ENCODE data around the gene KBTBD12.

KBTBD12 gene

GRCh38 chr3:127953091-127954035, 38.3 kb downstream of the KBTBD12 start:
- DNase-seq (ENCODE audit: low read depth): peak; percentile 46
- no peak overlapping the region for H3K4me3 ChIP-seq (ENCODE audit: low read length)
- TF ChIP-seq, protein P1, sequence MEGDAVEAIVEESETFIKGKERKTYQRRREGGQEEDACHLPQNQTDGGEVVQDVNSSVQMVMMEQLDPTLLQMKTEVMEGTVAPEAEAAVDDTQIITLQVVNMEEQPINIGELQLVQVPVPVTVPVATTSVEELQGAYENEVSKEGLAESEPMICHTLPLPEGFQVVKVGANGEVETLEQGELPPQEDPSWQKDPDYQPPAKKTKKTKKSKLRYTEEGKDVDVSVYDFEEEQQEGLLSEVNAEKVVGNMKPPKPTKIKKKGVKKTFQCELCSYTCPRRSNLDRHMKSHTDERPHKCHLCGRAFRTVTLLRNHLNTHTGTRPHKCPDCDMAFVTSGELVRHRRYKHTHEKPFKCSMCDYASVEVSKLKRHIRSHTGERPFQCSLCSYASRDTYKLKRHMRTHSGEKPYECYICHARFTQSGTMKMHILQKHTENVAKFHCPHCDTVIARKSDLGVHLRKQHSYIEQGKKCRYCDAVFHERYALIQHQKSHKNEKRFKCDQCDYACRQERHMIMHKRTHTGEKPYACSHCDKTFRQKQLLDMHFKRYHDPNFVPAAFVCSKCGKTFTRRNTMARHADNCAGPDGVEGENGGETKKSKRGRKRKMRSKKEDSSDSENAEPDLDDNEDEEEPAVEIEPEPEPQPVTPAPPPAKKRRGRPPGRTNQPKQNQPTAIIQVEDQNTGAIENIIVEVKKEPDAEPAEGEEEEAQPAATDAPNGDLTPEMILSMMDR (conservative IDR thresholded peaks at IDR 0.05; ENCODE audit: low read length): no peak

- no peak for DNase-seq (ENCODE audit: low read depth)
- no peak overlapping the region for H3K4me3 ChIP-seq (ENCODE audit: low read length)
- TF ChIP-seq, protein P1 (conservative IDR thresholded peaks at IDR 0.05; ENCODE audit: low read length): no peak
These were observed 39.6 kb downstream of the KBTBD12 start for GRCh38 chr3:127954640-127955039.

- TF ChIP-seq, protein P1 (conservative IDR thresholded peaks at IDR 0.05; ENCODE audit: low read length): no peak
- no peak for DNase-seq (ENCODE audit: low read depth)
- no peak overlapping the region for H3K4me3 ChIP-seq (ENCODE audit: low read length)
These were observed 40.7 kb downstream of the KBTBD12 start for GRCh38 chr3:127955728-127956127.

DNA sequence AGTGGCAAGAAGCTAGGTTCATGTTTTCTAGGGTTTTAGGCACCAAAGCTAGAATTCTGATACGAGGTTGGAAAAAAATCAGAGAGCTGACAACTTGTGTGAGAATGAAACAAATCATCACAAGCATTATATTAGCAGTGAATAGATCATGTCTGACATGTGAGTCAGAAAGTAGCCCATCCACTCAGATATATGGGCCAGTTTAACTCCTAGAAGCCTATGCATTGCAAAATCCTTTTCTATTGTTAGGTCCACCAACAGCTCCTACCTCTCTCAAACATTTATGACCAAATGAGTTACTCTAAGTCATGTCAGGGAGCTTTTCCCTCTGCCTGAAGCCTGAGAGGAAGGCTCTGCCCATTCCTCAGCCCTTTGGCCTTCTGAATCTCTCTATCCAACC, 44.0 kb downstream of the KBTBD12 start:
- TF ChIP-seq, protein P1 (conservative IDR thresholded peaks at IDR 0.05; ENCODE audit: low read length): no peak
- H3K4me3 ChIP-seq (ENCODE audit: low read length): no peak overlapping the region
- DNase-seq (ENCODE audit: low read depth): no peak

DNA sequence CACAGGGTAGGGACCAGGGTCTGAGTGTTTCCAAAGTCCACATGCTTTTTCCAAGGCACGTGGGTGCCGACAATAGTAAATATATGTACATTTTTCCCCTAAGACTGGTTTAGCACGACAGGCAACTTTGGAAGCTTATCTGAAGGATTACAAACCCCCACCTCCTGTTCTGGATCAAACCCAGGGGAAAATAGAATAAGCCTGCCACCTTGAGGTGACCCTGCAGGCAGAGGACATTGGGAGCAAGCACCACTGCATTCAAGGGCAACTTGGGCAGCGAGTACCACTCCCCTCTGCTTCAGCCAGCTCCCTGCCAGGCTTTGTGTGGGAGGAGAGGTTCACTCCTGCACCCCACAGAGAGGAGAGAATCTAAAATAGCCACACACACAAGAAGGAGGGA, 44.8 kb downstream of the KBTBD12 start:
- no peak for DNase-seq (ENCODE audit: low read depth)
- TF ChIP-seq, protein P1 (conservative IDR thresholded peaks at IDR 0.05; ENCODE audit: low read length): peak; percentile 37

GRCh38 chr3:127960421-127960965, 45.5 kb downstream of the KBTBD12 start:
- TF ChIP-seq, protein P1 (conservative IDR thresholded peaks at IDR 0.05; ENCODE audit: low read length): no peak
- DNase-seq (ENCODE audit: low read depth): no peak
- H3K4me3 ChIP-seq (ENCODE audit: low read length): no peak overlapping the region

More for the DNA sequence above, 44.8 kb downstream of the KBTBD12 start:
- H3K4me3 ChIP-seq (ENCODE audit: low read length): no peak overlapping the region

GRCh38 chr3:127961124-127961523, 46.1 kb downstream of the KBTBD12 start:
- no peak overlapping the region for H3K4me3 ChIP-seq (ENCODE audit: low read length)
- DNase-seq (ENCODE audit: low read depth): no peak
- TF ChIP-seq, protein P1 (conservative IDR thresholded peaks at IDR 0.05; ENCODE audit: low read length): no peak
